GM12891 (cell line): ENCODE data around the gene CCRL2.
"Not testable (repeated sequence)": the region's sequence is repeated elsewhere in the genome, so short reads cannot be mapped to it uniquely, and the experiment has no call there.

Experiments used
- DNase-seq: peaks from one replicate; pipeline ENCODE4 v3.0.0; 2011; ENCODE audit warnings: low spot score; ENCODE audit not compliant: insufficient read length
- FAIRE-seq: peaks from 2 replicates; lab custom pipeline; 2011; peaks lifted over from hg19 to GRCh38; lab: Jason Lieb, UNC
- PAX5 ChIP-seq: IDR thresholded peaks from 2 replicates; pipeline ENCODE4 v1.6.1; 2011; ENCODE audit warnings: low read length, moderate library complexity, mild to moderate bottlenecking; ENCODE audit not compliant: insufficient read depth, severe bottlenecking
- POLR2A ChIP-seq: IDR thresholded peaks from 2 replicates; pipeline ENCODE4 v1.6.1; 2011; ENCODE audit warnings: low read depth, low read length, control low read depth
- POLR2AphosphoS5 ChIP-seq: IDR thresholded peaks from 2 replicates; pipeline ENCODE4 v1.6.1; 2011; ENCODE audit warnings: low read depth, low read length, control low read depth
- POU2F2 ChIP-seq: IDR thresholded peaks from 2 replicates; pipeline ENCODE4 v1.6.1; 2011; ENCODE audit warnings: low read depth, mild to moderate bottlenecking, control low read depth, low read length, moderate library complexity
- SPI1 ChIP-seq: IDR thresholded peaks from 2 replicates; pipeline ENCODE4 v1.6.1; 2011; ENCODE audit warnings: low read depth, low read length, control low read depth
- TAF1 ChIP-seq: IDR thresholded peaks from 2 replicates; pipeline ENCODE4 v1.6.1; 2011; ENCODE audit warnings: low read depth, low read length, control low read depth

The CCRL2 gene

GRCh38 chr3:46395210-46395661 lies 11.8 kb upstream of the CCRL2 start:
- TF ChIP-seq TAF1 (no peak), PAX5 (no peak), POLR2AphosphoS5 (no peak), POU2F2 (no peak), SPI1 (no peak)
- DNase-seq (no peak), FAIRE-seq (peak; percentile 52)

GRCh38 chr3:46395766-46396530 lies 11.1 kb upstream of the CCRL2 start:
- TF ChIP-seq TAF1 (no peak), SPI1 (no peak), POLR2AphosphoS5 (no peak), POU2F2 (no peak), POLR2A (no peak), PAX5 (no peak)
- peak; percentile 63 for FAIRE-seq
- no peak for DNase-seq

GRCh38 chr3:46397111-46397510 lies 9.9 kb upstream of the CCRL2 start:
- DNase-seq: no peak
- FAIRE-seq: no peak
- TF ChIP-seq TAF1 (no peak), POLR2A (no peak), SPI1 (no peak), PAX5 (no peak), POLR2AphosphoS5 (no peak), POU2F2 (no peak)

- TF ChIP-seq SPI1: no peak
- no peak for TF ChIP-seq PAX5
- no peak for TF ChIP-seq POLR2AphosphoS5
- no peak for TF ChIP-seq POU2F2
- TF ChIP-seq TAF1: no peak
- TF ChIP-seq POLR2A: no peak
- no peak for FAIRE-seq
Observed at GRCh38 chr3:46398186-46398955, 8.7 kb upstream of the CCRL2 start.

GRCh38 chr3:46399098-46399497 lies 8.0 kb upstream of the CCRL2 start:
- DNase-seq (no peak), FAIRE-seq (no peak)
- TF ChIP-seq POLR2A: no peak
- TF ChIP-seq TAF1: no peak
- no peak for TF ChIP-seq POU2F2
- TF ChIP-seq POLR2AphosphoS5: no peak

More at GRCh38 chr3:46398186-46398955, 8.7 kb upstream of the CCRL2 start:
- no peak for DNase-seq

GRCh38 chr3:46399557-46399956 lies 7.5 kb upstream of the CCRL2 start:
- TF ChIP-seq SPI1 (no peak), PAX5 (no peak), POU2F2 (no peak), TAF1 (no peak), POLR2AphosphoS5 (no peak), POLR2A (no peak)
- FAIRE-seq (no peak), DNase-seq (no peak)

GRCh38 chr3:46400000-46400734 lies 6.9 kb upstream of the CCRL2 start:
- no peak for FAIRE-seq
- no peak for TF ChIP-seq POLR2A
- no peak for TF ChIP-seq POLR2AphosphoS5
- no peak for TF ChIP-seq PAX5
- no peak for TF ChIP-seq TAF1
- no peak for TF ChIP-seq SPI1
- TF ChIP-seq POU2F2: no peak
- DNase-seq: no peak

- TF ChIP-seq POLR2AphosphoS5 (no peak), POU2F2 (no peak)
- no peak for FAIRE-seq
Observed at GRCh38 chr3:46400846-46401245, 6.2 kb upstream of the CCRL2 start.

GRCh38 chr3:46401579-46401978 lies 5.5 kb upstream of the CCRL2 start:
- DNase-seq: no peak
- TF ChIP-seq POU2F2 (no peak), TAF1 (no peak), POLR2A (no peak), PAX5 (no peak), SPI1 (no peak), POLR2AphosphoS5 (no peak)

More at GRCh38 chr3:46400846-46401245, 6.2 kb upstream of the CCRL2 start:
- no peak for DNase-seq

GRCh38 chr3:46402902-46403301 lies 4.2 kb upstream of the CCRL2 start:
- FAIRE-seq, DNase-seq: not testable (repeated sequence)

More at GRCh38 chr3:46401579-46401978, 5.5 kb upstream of the CCRL2 start:
- no peak for FAIRE-seq
